H1 (cell line): Measurements from ENCODE around the gene FGFR2. TPM values are rescaled to one million over a fixed set of nuclear protein-coding genes. Genes with fewer than 3 reads are reported as not detected.

Experiments
- CTCF ChIA-PET: fragments of 300-600 bp; sonication (Branson Sonifier 250); formaldehyde crosslinking; loops from one replicate; lab custom pipeline; 2021; ENCODE audit not compliant: partially characterized antibody; lab: Charles Lee
- POLR2A ChIA-PET: fragments of 300-600 bp; sonication (Branson Sonifier 250); formaldehyde crosslinking; loops from one replicate; lab custom pipeline; 2021; ENCODE audit warnings: inconsistent platforms; ENCODE audit not compliant: partially characterized antibody; lab: Charles Lee
- DNase-seq, 2 experiments: peaks; one replicate each; pipeline versions ENCODE4 v3.0.0 to v3.0.0-alpha.2; 2010 to 2022; ENCODE audit warnings: low spot score in 2 of 2, low read depth in 1 of 2, mixed read lengths in 1 of 2
- FAIRE-seq: peaks from 2 replicates; lab custom pipeline; 2011; peaks lifted over from hg19 to GRCh38; lab: Jason Lieb, UNC
- H2AFZ ChIP-seq: 2 replicates; pipeline ENCODE4 v1.8.1; 2012; ENCODE audit warnings: low read length, inconsistent platforms
- H2AK5ac ChIP-seq: 2 replicates; pipeline ENCODE4 v1.6.1; 2013; ENCODE audit warnings: low read depth, low read length
- H2BK120ac ChIP-seq: replicated peaks from 2 replicates; pipeline ENCODE3; 2013; ENCODE audit warnings: low read depth, low read length, inconsistent platforms
- H2BK12ac ChIP-seq: 2 replicates; pipeline ENCODE4 v1.6.1; 2013; ENCODE audit warnings: low read depth, low read length
- H2BK15ac ChIP-seq: 2 replicates; pipeline ENCODE4 v1.6.1; 2013; ENCODE audit warnings: low read length
- H2BK20ac ChIP-seq: 2 replicates; pipeline ENCODE4 v1.6.1; 2013; ENCODE audit warnings: low read length
- H2BK5ac ChIP-seq: 2 replicates; pipeline ENCODE4 v1.6.1; 2013; ENCODE audit warnings: low read depth, low read length
- H3K14ac ChIP-seq: 2 replicates; pipeline ENCODE4 v1.6.1; 2013; ENCODE audit warnings: inconsistent platforms; ENCODE audit not compliant: insufficient read length
- H3K18ac ChIP-seq: 2 replicates; pipeline ENCODE4 v1.6.1; 2013; ENCODE audit warnings: low read length; ENCODE audit errors: extremely low read depth
- H3K23ac ChIP-seq: 2 replicates; pipeline ENCODE4 v1.6.1; 2013; ENCODE audit warnings: inconsistent platforms; ENCODE audit not compliant: insufficient read length
- H3K23me2 ChIP-seq: 2 replicates; pipeline ENCODE4 v1.6.1; 2013; ENCODE audit warnings: low read depth, low read length
- H3K27ac ChIP-seq: 2 replicates; pipeline ENCODE4 v1.6.1; 2011; ENCODE audit warnings: low read depth, low read length, inconsistent platforms
- H3K27me3 ChIP-seq, 4 experiments: replicated peaks in 1 of 4; 1 replicate in 1 of 4; 2 replicates in 3 of 4; pipeline versions ENCODE4 v1.6.1 to v1.8.1; 2011 to 2013; ENCODE audit warnings: low read length in 3 of 4, mild to moderate bottlenecking in 3 of 4, inconsistent platforms in 2 of 4, mixed read lengths in 2 of 4, moderate library complexity in 1 of 4; ENCODE audit not compliant: control insufficient read depth in 3 of 4, insufficient read depth in 3 of 4; ENCODE audit errors: extremely low read depth in 1 of 4
- H3K36me3 ChIP-seq, 4 experiments: 2 replicates each; pipeline versions ENCODE4 v1.6.1 to v1.8.1; 2011 to 2013; ENCODE audit warnings: mild to moderate bottlenecking in 4 of 4, low read length in 3 of 4, moderate library complexity in 2 of 4, control low read depth in 1 of 4, inconsistent platforms in 1 of 4; ENCODE audit not compliant: insufficient read depth in 4 of 4, control insufficient read depth in 2 of 4
- H3K4ac ChIP-seq: replicated peaks from 2 replicates; pipeline ENCODE3; 2013; ENCODE audit warnings: low read length, low read depth, mixed read lengths, inconsistent platforms; ENCODE audit not compliant: insufficient read length
- H3K4me1 ChIP-seq, 4 experiments: replicated peaks in 1 of 4; 1 replicate in 1 of 4; 2 replicates in 3 of 4; pipeline versions ENCODE4 v1.6.1 to v1.8.1; 2011 to 2013; ENCODE audit warnings: low read length in 3 of 4, inconsistent platforms in 2 of 4, mixed read lengths in 1 of 4; ENCODE audit not compliant: insufficient read depth in 4 of 4, control insufficient read depth in 3 of 4
- H3K4me2 ChIP-seq, 2 experiments: 2 replicates each; pipeline versions ENCODE4 v1.6.1 to v1.8.1; 2011 to 2013; ENCODE audit warnings: low read depth in 2 of 2, low read length in 2 of 2, control low read depth in 1 of 2, inconsistent platforms in 1 of 2, mild to moderate bottlenecking in 1 of 2; ENCODE audit not compliant: insufficient read depth in 1 of 2
- H3K4me3 ChIP-seq, 4 experiments: fragments of 200-600, 300-600 bp in 1 of 4; sonication (generic), shearing (Covaris generic), sonication (Bioruptor Twin) in 1 of 4; 2 replicates each; pipeline versions ENCODE4 v1.5.1 to v1.8.1; 2011 to 2016; ENCODE audit warnings: low read length in 4 of 4, low read depth in 3 of 4, control low read depth in 2 of 4, inconsistent platforms in 2 of 4, mild to moderate bottlenecking in 2 of 4, mixed read lengths in 1 of 4, moderate library complexity in 1 of 4; ENCODE audit not compliant: insufficient read depth in 2 of 4; ENCODE audit errors: extremely low read depth in 1 of 4
- H3K56ac ChIP-seq: replicated peaks from 2 replicates; pipeline ENCODE3; 2013; ENCODE audit warnings: low read depth, mild to moderate bottlenecking, mixed read lengths, low read length, inconsistent platforms; ENCODE audit not compliant: insufficient read length
- H3K79me1 ChIP-seq: 2 replicates; pipeline ENCODE4 v1.6.1; 2013; ENCODE audit warnings: low read depth, low read length, control low read depth
- H3K79me2 ChIP-seq, 2 experiments: 2 replicates each; pipeline versions ENCODE4 v1.6.1 to v1.8.1; 2012 to 2013; ENCODE audit warnings: low read length in 2 of 2, mild to moderate bottlenecking in 2 of 2, inconsistent platforms in 1 of 2; ENCODE audit not compliant: insufficient read depth in 2 of 2, control insufficient read depth in 1 of 2
- H3K9ac ChIP-seq, 4 experiments: replicated peaks in 1 of 4; 1 replicate in 1 of 4; 2 replicates in 3 of 4; pipeline versions ENCODE4 v1.6.1 to v1.8.1; 2011 to 2013; ENCODE audit warnings: low read depth in 3 of 4, low read length in 3 of 4, control low read depth in 2 of 4, mild to moderate bottlenecking in 2 of 4, moderate library complexity in 2 of 4, inconsistent platforms in 1 of 4; ENCODE audit errors: extremely low read depth in 1 of 4
- H3K9me3 ChIP-seq, 2 experiments: 2 replicates each; pipeline versions ENCODE4 v1.6.1 to v1.8.1; 2012 to 2013; ENCODE audit warnings: mild to moderate bottlenecking in 2 of 2, moderate library complexity in 2 of 2, control low read depth in 1 of 2, inconsistent platforms in 1 of 2, low read depth in 1 of 2, low read length in 1 of 2, mixed read lengths in 1 of 2; ENCODE audit not compliant: insufficient read depth in 2 of 2
- H4K20me1 ChIP-seq, 2 experiments: replicated peaks in 1 of 2; 2 replicates each; pipeline versions ENCODE3 to v1.8.1; 2011 to 2013; ENCODE audit warnings: inconsistent platforms in 2 of 2, low read length in 2 of 2, mild to moderate bottlenecking in 1 of 2; ENCODE audit not compliant: insufficient read depth in 2 of 2, control insufficient read depth in 1 of 2
- H4K5ac ChIP-seq: 2 replicates; pipeline ENCODE4 v1.6.1; 2013; ENCODE audit warnings: low read length, low read depth, mixed read lengths, inconsistent platforms; ENCODE audit not compliant: insufficient read length
- H4K8ac ChIP-seq: 2 replicates; pipeline ENCODE4 v1.8.0; 2013; ENCODE audit warnings: mild to moderate bottlenecking, moderate library complexity, low read length, inconsistent platforms; ENCODE audit not compliant: insufficient read depth; ENCODE audit errors: extremely low read depth
- H4K91ac ChIP-seq: replicated peaks from 2 replicates; pipeline ENCODE3; 2013; ENCODE audit warnings: low read length, mixed read lengths, inconsistent platforms; ENCODE audit not compliant: insufficient read length
- CBX8 ChIP-seq: fragments of 300-800, 300-1000 bp; sonication (generic); IDR thresholded peaks from 2 replicates; pipeline ENCODE4 v1.7.1; 2016; ENCODE audit warnings: low read depth, low read length, borderline replicate concordance
- CHD2 ChIP-seq: IDR thresholded peaks from 2 replicates; pipeline ENCODE4 v1.6.1; 2012; ENCODE audit warnings: low read length, improper control_type of control experiment
- EGR1 ChIP-seq: IDR thresholded peaks from 2 replicates; pipeline ENCODE4 v1.6.1; 2011; ENCODE audit warnings: low read depth, low read length, borderline replicate concordance
- RAD21 ChIP-seq, 2 experiments: IDR thresholded peaks in 1 of 2; conservative IDR thresholded peaks in 1 of 2; 2 replicates each; pipeline ENCODE4 v1.6.1; 2011; ENCODE audit warnings: low read depth in 2 of 2, low read length in 2 of 2, improper control_type of control experiment in 1 of 2, inconsistent platforms in 1 of 2, mild to moderate bottlenecking in 1 of 2, moderate library complexity in 1 of 2
- SP1 ChIP-seq: IDR thresholded peaks from 2 replicates; pipeline ENCODE4 v1.6.1; 2011; ENCODE audit warnings: low read depth, low read length
- SP4 ChIP-seq: IDR thresholded peaks from 2 replicates; pipeline ENCODE4 v1.6.1; 2012; ENCODE audit warnings: low read length, inconsistent platforms
- TAF1 ChIP-seq: IDR thresholded peaks from 2 replicates; pipeline ENCODE4 v1.6.1; 2011; ENCODE audit warnings: mild to moderate bottlenecking, low read depth, low read length
- WGBS, 2 experiments: shearing (Covaris generic) in 1 of 2; methylation state at CpG; one replicate each; pipeline versions ENCODE4 v1.1.6 to v1.1.7; 2013 to 2015; ENCODE audit warnings: low lambda C conversion rate in 2 of 2, mixed read lengths in 2 of 2, inconsistent platforms in 1 of 2, low coverage in 1 of 2, missing lambda C conversion rate in 1 of 2; ENCODE audit not compliant: insufficient replicate concordance in 2 of 2, insufficient coverage in 1 of 2, insufficient read length in 1 of 2; ENCODE audit errors: extremely low coverage in 1 of 2, missing lambda C conversion rate in 1 of 2; 5-methylcytosine and 5-hydroxymethylcytosine counted together
- polyA plus RNA-seq, 7 experiments: library from polyadenylated mRNA; depleted of rRNA in 3 of 7; stranded (reverse) in 5 of 7; unstranded in 2 of 7; fragments of >200 nt in 5 of 7; fragments of 200-250 nt in 2 of 7; gene quantifications; 1 replicate in 5 of 7; 2 replicates in 1 of 7; 4 replicates in 1 of 7; pipeline versions ENCODE4 v1.2.1 to v1.2.3, GENCODE V29; 2011 to 2013; ENCODE audit warnings: missing spikeins in 2 of 7, mixed read lengths in 2 of 7
- total RNA-seq: library from RNA; stranded (reverse); fragmentation: NEBNext Ultra II Directional; extraction: Animal tissue kit (Norgen Biotek cat#: 25700); gene quantifications from 2 replicates; pipeline ENCODE4 v1.2.1, GENCODE V29; 2021
- TF ChIP-seq, protein P1 (sequence below): IDR thresholded peaks from 2 replicates; pipeline ENCODE4 v1.6.1; 2012; ENCODE audit warnings: low read length, inconsistent platforms

The FGFR2 gene
- total and polyA plus RNA-seq, 2 of the 8 experiments (the other 6 are each of a cell fraction or from before 2014, with no cell fraction given), result 50.2 to 81.2 TPM

DNA sequence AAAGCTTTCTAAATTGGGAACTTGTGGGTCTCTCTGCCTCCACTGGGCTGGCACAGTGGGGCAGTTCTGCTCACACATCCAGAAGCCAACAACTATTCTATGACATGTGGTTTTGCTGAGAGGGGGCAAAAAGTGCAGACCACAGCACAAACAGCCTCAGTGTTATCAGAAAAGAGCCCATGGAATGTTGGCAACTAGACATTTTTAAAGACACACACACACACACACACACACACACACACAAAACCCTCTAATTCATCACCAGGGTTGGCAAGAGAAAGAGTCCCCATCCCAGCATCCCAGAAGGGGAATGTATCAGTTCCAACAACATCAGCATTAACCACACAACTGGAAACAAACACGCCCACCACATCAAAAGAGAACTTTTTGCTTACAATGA is 117.1 kb downstream of the FGFR2 start:
- no peak overlapping the region for H3K9ac ChIP-seq
- H4K8ac ChIP-seq, result no peak overlapping the region
- no peak overlapping the region for H2BK5ac ChIP-seq
- peaks cover 0 to 2% of the 10 kb centered on the region in 2 experiments for H4K20me1 ChIP-seq
- no peak overlapping the region for H2AFZ ChIP-seq
- H3K23ac ChIP-seq, result no peak overlapping the region
- no peak overlapping the region for H2BK15ac ChIP-seq
- H3K18ac ChIP-seq, result no peak overlapping the region
- H3K4me3 ChIP-seq, result no peak overlapping the region
- H3K27me3 ChIP-seq, result no peaks in the 10 kb centered on the region
- H2AK5ac ChIP-seq, result no peak overlapping the region
- 100% methylated on average over 1 of the region's 1 CpG; no CpG with 5 or more reads in 1 of the 2 experiments for WGBS, 2 experiments
- H3K23me2 ChIP-seq, result no peaks in the 10 kb centered on the region
- no peak overlapping the region for H4K91ac ChIP-seq
- no peak overlapping the region for H3K4me2 ChIP-seq
- no peak overlapping the region for H2BK12ac ChIP-seq
- POLR2A ChIA-PET, result no interaction called here
- no peak overlapping the region for H3K27ac ChIP-seq
- H3K36me3 ChIP-seq, result peaks cover 36 to 83% (median 64%) of the 10 kb centered on the region in 4 experiments
- H3K14ac ChIP-seq, result no peak overlapping the region
- H3K9me3 ChIP-seq, result no peaks in the 10 kb centered on the region
- H3K4me1 ChIP-seq, result no peaks in the 10 kb centered on the region
- H4K5ac ChIP-seq, result no peak overlapping the region
- no peak overlapping the region for H3K4ac ChIP-seq
- no peak for DNase-seq
- no peaks in the 10 kb centered on the region for H3K79me2 ChIP-seq
- H2BK120ac ChIP-seq, result no peak overlapping the region
- FAIRE-seq, result no peak
- H3K79me1 ChIP-seq, result peaks cover 4% of the 10 kb centered on the region; the same call in 1 of the 2 replicates
- CTCF ChIA-PET, result interaction anchor here (0.6 to 0.7 kb wide), 2 partner anchors 31 to 142 kb away, joined by 3 to 4 read pairs; no protein-coding TSS in a partner anchor
- no peak overlapping the region for H3K56ac ChIP-seq
- no peak overlapping the region for H2BK20ac ChIP-seq
- TF ChIP-seq, protein P1, sequence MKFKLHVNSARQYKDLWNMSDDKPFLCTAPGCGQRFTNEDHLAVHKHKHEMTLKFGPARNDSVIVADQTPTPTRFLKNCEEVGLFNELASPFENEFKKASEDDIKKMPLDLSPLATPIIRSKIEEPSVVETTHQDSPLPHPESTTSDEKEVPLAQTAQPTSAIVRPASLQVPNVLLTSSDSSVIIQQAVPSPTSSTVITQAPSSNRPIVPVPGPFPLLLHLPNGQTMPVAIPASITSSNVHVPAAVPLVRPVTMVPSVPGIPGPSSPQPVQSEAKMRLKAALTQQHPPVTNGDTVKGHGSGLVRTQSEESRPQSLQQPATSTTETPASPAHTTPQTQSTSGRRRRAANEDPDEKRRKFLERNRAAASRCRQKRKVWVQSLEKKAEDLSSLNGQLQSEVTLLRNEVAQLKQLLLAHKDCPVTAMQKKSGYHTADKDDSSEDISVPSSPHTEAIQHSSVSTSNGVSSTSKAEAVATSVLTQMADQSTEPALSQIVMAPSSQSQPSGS, result no peak
- TF ChIP-seq CBX8 (no peak), TAF1 (no peak), CHD2 (no peak), EGR1 (no peak), SP1 (no peak), RAD21 (IDR thresholded peaks at IDR 0.05 in 1 of 2, conservative IDR thresholded peaks at IDR 0.05 in 1 of 2; ENCODE audit: low read depth in 2 of 2, low read length in 2 of 2) (no peak), SP4 (no peak)
